Measurements from ENCODE around the gene AK8. TPM values are rescaled to one million over a fixed set of nuclear protein-coding genes. Genes with fewer than 3 reads are reported as not detected.

Gene AK8
- total and polyA plus RNA-seq, 9 donors = 0.36 to 9.8 (median 1.6) TPM

GRCh38 chr9:132730054-132731033 lies 147.7 kb downstream of the AK8 start:
- no peak overlapping the region for H3K27ac ChIP-seq
- H3K9me3 ChIP-seq = no peaks in the 10 kb centered on the region
- H3K27me3 ChIP-seq = no peaks in the 10 kb centered on the region
- H3K36me3 ChIP-seq = no peaks in the 10 kb centered on the region
- peaks cover 2% of the 10 kb centered on the region for H3K4me1 ChIP-seq (ENCODE audit: insufficient read depth)
- TF ChIP-seq POLR2A (IDR thresholded peaks at IDR 0.05) = no peak
- no peak for TF ChIP-seq EP300 (IDR thresholded peaks at IDR 0.05)
- TF ChIP-seq, protein P1, sequence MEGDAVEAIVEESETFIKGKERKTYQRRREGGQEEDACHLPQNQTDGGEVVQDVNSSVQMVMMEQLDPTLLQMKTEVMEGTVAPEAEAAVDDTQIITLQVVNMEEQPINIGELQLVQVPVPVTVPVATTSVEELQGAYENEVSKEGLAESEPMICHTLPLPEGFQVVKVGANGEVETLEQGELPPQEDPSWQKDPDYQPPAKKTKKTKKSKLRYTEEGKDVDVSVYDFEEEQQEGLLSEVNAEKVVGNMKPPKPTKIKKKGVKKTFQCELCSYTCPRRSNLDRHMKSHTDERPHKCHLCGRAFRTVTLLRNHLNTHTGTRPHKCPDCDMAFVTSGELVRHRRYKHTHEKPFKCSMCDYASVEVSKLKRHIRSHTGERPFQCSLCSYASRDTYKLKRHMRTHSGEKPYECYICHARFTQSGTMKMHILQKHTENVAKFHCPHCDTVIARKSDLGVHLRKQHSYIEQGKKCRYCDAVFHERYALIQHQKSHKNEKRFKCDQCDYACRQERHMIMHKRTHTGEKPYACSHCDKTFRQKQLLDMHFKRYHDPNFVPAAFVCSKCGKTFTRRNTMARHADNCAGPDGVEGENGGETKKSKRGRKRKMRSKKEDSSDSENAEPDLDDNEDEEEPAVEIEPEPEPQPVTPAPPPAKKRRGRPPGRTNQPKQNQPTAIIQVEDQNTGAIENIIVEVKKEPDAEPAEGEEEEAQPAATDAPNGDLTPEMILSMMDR (IDR thresholded peaks at IDR 0.05) = no peak
- 85 to 88% (median 85%) methylated on average over 16 of the region's 16 CpGs for WGBS, 3 donors
- H3K4me3 ChIP-seq = no peak overlapping the region
- intact Hi-C loops (cut with DNase I) = no loop called here
- no peak for DNase-seq

DNA sequence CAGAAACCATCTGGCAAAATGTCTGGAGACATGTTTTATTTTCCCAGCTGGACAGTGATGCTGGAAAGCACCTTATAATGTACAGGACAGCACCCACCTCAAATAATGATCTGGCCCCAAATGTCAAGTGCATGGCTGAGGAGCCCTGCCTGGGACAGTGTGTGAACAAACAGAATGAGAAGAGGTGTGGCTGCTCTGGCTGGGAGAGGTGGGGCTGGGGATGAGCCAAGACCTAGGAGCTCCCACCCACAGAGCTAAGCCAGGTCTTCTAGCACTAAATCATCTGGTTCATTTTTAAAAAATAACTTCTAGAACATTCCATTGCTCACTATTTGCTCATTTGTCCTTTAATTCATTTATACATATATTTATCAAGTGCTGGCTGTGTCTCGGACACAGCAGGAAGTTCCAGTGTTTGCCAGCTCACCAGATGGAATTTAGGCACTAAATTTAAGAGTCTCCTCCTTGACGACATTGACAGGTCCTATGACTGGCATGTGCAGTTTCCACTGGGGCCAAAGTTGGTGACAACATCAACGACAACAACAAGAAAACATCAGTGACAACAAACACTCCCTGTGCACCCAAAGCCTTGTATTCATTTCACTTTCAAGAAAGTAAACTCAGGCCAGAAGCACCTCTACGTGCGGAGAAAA lies 148.7 kb downstream of the AK8 start:
- TF ChIP-seq POLR2A (IDR thresholded peaks at IDR 0.05) (no peak), EP300 (IDR thresholded peaks at IDR 0.05) (no peak)
- TF ChIP-seq, protein P1 (IDR thresholded peaks at IDR 0.05) = no peak
- intact Hi-C loops (cut with DNase I) = no loop called here
- no peak overlapping the region for H3K4me3 ChIP-seq
- no peaks in the 10 kb centered on the region for H3K9me3 ChIP-seq
- peaks cover 2% of the 10 kb centered on the region for H3K4me1 ChIP-seq (ENCODE audit: insufficient read depth)
- no peaks in the 10 kb centered on the region for H3K27me3 ChIP-seq
- WGBS, 3 donors = 58 to 66% (median 65%) methylated on average over 5 of the region's 5 CpGs
- H3K27ac ChIP-seq = no peak overlapping the region
- DNase-seq = no peak
- no peaks in the 10 kb centered on the region for H3K36me3 ChIP-seq

DNA sequence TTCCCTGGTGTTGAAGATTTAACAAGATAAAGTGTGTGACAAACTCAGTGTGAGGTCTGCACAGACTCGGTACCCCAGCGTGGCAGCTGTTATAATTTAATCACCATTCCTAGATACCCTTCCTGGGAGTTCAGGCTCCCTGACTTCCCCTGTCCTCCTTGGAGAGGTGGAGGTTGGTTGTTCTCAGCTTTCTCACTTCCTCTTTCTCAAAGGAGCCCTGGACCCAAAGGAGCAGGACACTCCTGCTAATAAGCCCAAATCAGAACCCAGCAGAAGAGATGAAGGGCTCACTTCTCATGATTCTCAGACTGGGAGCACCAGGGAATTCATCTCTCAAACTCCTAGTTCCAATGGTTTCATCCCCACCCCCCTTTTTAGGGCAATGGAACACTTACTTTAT lies 149.6 kb downstream of the AK8 start:
- peaks cover 2% of the 10 kb centered on the region for H3K4me1 ChIP-seq (ENCODE audit: insufficient read depth)
- no peak overlapping the region for H3K27ac ChIP-seq
- no peak for TF ChIP-seq POLR2A (IDR thresholded peaks at IDR 0.05)
- TF ChIP-seq, protein P1 (IDR thresholded peaks at IDR 0.05) = no peak
- TF ChIP-seq EP300 (IDR thresholded peaks at IDR 0.05) = no peak

DNA sequence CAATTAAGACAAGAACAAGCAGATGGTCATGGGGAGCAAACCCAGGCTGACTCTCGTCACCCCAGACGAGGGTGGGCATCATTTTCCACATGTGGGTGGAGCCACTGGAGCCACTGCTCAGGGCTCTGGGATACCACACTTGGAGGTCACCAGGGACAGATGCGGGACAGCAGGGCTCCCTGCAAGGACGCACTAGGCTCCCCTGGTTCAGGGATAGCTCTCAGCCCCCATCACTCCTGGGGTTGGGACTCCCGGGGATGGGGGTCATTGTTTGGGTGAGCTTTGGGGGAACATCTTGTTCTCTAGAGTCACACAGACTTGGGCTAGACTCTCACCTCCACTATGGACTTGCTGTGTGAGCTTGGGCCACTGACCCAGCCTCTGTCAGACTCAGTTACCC lies 150.0 kb downstream of the AK8 start:
- Histone ChIP-seq H3K4me1 (ENCODE audit: insufficient read depth) (peaks cover 2% of the 10 kb centered on the region), H3K4me3 (no peak overlapping the region), H3K27me3 (no peaks in the 10 kb centered on the region), H3K36me3 (no peaks in the 10 kb centered on the region), H3K9me3 (no peaks in the 10 kb centered on the region), H3K27ac (no peak overlapping the region)
- WGBS, 3 donors = 84 to 98% (median 92%) methylated on average over 5 of the region's 5 CpGs
- no peak for DNase-seq
- intact Hi-C loops (cut with DNase I) = no loop called here
- TF ChIP-seq, protein P1 (IDR thresholded peaks at IDR 0.05) = no peak
- TF ChIP-seq EP300 (IDR thresholded peaks at IDR 0.05) = no peak
- no peak for TF ChIP-seq POLR2A (IDR thresholded peaks at IDR 0.05)

More for the DNA sequence above, 149.6 kb downstream of the AK8 start:
- Histone ChIP-seq H3K9me3 (no peaks in the 10 kb centered on the region), H3K4me3 (no peak overlapping the region), H3K27me3 (no peaks in the 10 kb centered on the region), H3K36me3 (no peaks in the 10 kb centered on the region)
- intact Hi-C loops (cut with DNase I) = no loop called here
- 72 to 83% (median 75%) methylated on average over 2 of the region's 2 CpGs for WGBS, 3 donors
- DNase-seq = no peak

Measured in ovary (tissue), 9 donors.